Measurements from ENCODE around the gene TMEM107. TPM values are rescaled to one million over a fixed set of nuclear protein-coding genes. Genes with fewer than 3 reads are reported as not detected.
A peak's percentile ranks its signal among the peaks of the same experiment; 100 is the strongest.

The TMEM107 gene
- total RNA-seq, 1 donor from 2014 or later, result 24.6 TPM

DNA sequence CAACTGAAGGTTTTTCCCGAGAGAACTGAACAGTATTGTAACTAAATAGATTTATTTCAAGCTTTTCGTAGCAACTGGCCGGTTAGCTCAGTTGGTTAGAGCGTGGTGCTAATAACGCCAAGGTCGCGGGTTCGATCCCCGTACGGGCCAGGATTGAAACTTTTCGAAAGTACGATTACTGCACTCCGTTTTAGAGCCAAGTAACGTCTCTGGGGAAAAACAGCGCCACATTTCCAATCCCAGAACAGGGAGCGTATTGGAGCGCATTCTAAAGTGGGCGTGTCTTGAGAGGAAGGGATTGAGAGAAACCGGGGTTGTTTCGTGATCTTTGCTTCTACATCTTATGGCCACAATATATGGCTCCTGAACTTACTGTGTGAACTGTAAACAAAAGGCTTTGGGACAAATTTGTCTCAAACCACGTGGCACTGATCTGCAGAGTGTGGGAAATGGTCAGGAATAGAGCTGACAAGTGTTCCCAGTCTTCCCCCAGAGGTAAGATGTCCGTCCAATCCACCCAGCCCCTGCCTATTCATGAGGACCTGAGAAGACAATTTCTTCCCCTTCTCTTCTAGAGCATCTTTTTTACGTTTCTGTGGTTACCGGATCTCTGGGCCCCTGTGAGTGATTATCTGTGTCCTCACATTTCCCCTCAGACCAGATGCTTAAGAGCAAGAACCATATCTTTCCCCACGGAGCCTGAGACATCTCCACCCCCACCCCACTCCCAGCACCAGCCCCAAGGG lies 11.5 kb upstream of the TMEM107 start:
- no peak overlapping the region for H3K4me3 Mint-ChIP-seq (ENCODE audit: low read depth)

DNA sequence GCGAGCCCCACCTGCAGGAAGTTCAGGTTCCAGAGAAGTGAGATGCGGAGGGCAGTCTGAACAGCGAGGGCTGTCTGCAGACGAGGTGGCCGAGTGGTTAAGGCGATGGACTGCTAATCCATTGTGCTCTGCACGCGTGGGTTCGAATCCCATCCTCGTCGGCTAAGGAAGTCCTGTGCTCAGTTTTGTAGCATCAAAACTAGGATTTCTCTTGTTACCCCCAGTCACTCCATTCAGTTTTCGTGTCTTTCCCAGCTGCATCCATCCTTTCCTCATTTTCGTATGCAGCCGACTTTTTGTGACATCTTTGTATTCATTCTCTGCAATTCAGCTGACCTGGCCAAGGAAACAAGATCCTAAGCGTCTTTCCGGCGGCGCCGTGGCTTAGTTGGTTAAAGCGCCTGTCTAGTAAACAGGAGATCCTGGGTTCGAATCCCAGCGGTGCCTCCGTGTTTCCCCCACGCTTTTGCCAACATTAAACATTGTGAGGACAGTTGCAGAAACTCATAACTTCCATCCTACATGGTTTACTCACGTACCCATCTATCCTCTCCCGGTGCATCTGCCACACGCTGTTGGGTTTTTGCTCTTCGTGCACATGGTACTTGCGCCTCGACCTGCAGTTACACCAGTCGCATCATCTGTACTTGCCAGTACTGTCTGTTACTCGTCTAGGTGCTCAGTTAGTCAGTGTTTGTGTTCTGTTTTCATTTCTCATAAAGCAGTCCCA lies 10.8 kb upstream of the TMEM107 start:
- Mint-ChIP-seq H3K4me3 (ENCODE audit: low read depth) (no peak overlapping the region), H3K9me3 (ENCODE audit: low read depth) (no peaks in the 10 kb centered on the region), H3K4me1 (ENCODE audit: low read depth) (peaks cover 1% of the 10 kb centered on the region), H3K27ac (no peak overlapping the region), H3K36me3 (ENCODE audit: insufficient read depth) (no peaks in the 10 kb centered on the region), H3K27me3 (peaks cover 4% of the 10 kb centered on the region)
- TF ChIP-seq, protein P1, sequence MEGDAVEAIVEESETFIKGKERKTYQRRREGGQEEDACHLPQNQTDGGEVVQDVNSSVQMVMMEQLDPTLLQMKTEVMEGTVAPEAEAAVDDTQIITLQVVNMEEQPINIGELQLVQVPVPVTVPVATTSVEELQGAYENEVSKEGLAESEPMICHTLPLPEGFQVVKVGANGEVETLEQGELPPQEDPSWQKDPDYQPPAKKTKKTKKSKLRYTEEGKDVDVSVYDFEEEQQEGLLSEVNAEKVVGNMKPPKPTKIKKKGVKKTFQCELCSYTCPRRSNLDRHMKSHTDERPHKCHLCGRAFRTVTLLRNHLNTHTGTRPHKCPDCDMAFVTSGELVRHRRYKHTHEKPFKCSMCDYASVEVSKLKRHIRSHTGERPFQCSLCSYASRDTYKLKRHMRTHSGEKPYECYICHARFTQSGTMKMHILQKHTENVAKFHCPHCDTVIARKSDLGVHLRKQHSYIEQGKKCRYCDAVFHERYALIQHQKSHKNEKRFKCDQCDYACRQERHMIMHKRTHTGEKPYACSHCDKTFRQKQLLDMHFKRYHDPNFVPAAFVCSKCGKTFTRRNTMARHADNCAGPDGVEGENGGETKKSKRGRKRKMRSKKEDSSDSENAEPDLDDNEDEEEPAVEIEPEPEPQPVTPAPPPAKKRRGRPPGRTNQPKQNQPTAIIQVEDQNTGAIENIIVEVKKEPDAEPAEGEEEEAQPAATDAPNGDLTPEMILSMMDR (IDR thresholded peaks at IDR 0.05; ENCODE audit: unreplicated experiment), result no peak
- peak; percentile 91 for DNase-seq (ENCODE audit: low spot score, unreplicated experiment)

More for the DNA sequence above, 11.5 kb upstream of the TMEM107 start:
- peaks cover 4% of the 10 kb centered on the region for H3K27me3 Mint-ChIP-seq
- no peaks in the 10 kb centered on the region for H3K9me3 Mint-ChIP-seq (ENCODE audit: low read depth)
- TF ChIP-seq, protein P1 (IDR thresholded peaks at IDR 0.05; ENCODE audit: unreplicated experiment), result no peak
- no peaks in the 10 kb centered on the region for H3K36me3 Mint-ChIP-seq (ENCODE audit: insufficient read depth)
- H3K4me1 Mint-ChIP-seq (ENCODE audit: low read depth), result peaks cover 1% of the 10 kb centered on the region
- no peak overlapping the region for H3K27ac Mint-ChIP-seq
- DNase-seq (ENCODE audit: low spot score, unreplicated experiment), result peak; percentile 90

DNA sequence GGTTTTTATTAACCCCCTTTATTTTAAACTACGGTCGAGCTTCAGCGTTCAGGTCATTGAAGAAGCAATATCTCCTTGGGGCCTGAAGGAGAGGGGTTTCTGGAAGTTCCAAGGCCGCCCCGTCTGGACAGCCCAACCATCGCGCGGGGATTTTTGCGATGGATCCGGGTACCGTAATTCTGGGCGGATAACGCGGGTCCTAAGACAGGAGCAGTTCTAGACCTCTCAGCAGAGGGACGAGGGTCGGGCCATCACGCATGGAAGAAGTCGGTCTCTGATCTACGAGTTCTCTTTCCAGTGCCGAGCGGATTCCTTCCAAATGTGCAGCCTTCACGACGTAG lies 10.2 kb upstream of the TMEM107 start:
- TF ChIP-seq, protein P1 (IDR thresholded peaks at IDR 0.05; ENCODE audit: unreplicated experiment), result peak; percentile 46
- Mint-ChIP-seq H3K4me3 (ENCODE audit: low read depth) (no peak overlapping the region), H3K27me3 (peaks cover 4% of the 10 kb centered on the region), H3K9me3 (ENCODE audit: low read depth) (no peaks in the 10 kb centered on the region), H3K27ac (no peak overlapping the region), H3K4me1 (ENCODE audit: low read depth) (peaks cover 1% of the 10 kb centered on the region), H3K36me3 (ENCODE audit: insufficient read depth) (no peaks in the 10 kb centered on the region)
- DNase-seq (ENCODE audit: low spot score, unreplicated experiment), result no peak

DNA sequence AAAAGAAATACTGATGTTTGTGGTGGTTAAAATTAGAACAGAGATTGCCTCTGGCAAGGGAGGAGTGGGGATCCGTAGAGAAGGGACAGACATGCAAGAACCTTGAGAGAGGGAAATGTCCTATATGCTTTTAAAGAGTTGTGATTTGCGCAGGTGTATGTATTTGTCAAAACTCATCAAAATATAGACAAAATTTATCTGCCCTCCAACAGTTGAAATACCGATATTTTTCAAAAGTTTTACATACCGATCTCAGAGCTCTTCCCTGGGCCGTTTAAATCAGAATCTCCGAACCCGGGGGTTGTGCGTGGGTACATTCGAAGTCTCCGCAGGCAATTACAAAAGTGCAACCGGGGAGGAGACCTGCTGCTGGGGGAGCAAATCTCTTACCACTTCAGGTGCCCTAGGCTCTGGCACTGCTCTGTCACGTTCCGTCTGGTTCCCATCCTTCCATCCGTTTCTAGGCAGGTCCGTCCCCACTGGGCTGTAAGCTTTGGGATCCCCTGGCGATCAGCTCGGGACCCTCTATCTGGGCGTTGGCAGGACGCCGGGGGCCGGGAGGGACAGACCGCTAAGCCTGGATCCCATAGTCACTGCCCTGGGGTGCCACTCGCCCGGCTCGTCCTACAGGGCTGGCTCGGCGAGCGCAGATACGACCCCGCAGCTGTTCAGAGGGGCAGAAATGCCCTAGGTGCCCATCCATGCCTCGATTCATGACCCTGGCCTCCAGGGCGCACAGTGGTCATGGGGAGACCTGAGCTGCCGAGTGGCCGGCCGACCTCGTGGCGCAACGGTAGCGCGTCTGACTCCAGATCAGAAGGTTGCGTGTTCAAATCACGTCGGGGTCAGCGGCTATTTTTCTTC lies 9.6 kb upstream of the TMEM107 start:
- no peak overlapping the region for H3K27ac Mint-ChIP-seq

More for the DNA sequence above, 9.6 kb upstream of the TMEM107 start:
- no peaks in the 10 kb centered on the region for H3K9me3 Mint-ChIP-seq (ENCODE audit: low read depth)
- H3K4me3 Mint-ChIP-seq (ENCODE audit: low read depth), result no peak overlapping the region
- DNase-seq (ENCODE audit: low spot score, unreplicated experiment), result peak; percentile 96
- TF ChIP-seq, protein P1 (IDR thresholded peaks at IDR 0.05; ENCODE audit: unreplicated experiment), result no peak
- H3K27me3 Mint-ChIP-seq, result peaks cover 7% of the 10 kb centered on the region
- H3K36me3 Mint-ChIP-seq (ENCODE audit: insufficient read depth), result no peaks in the 10 kb centered on the region
- peaks cover 1% of the 10 kb centered on the region for H3K4me1 Mint-ChIP-seq (ENCODE audit: low read depth)

Measured in progenitor cell of endocrine pancreas (in vitro differentiated cells).